Stimulated activated CD8-positive, alpha-beta memory T cell treated with anti-CD3 and anti-CD28 coated beads, Interleukin-4, amount 100 ng/mL, for 1 hour (primary cell): Measurements from ENCODE around the gene ADAM15.

Experiments used
- DNase-seq, 2 donors: peaks; one replicate each; pipeline ENCODE4 v3.0.0-alpha.2; 2020; ENCODE audit warnings: low read depth in 2 of 2, low spot score in 1 of 2

Gene ADAM15

DNA sequence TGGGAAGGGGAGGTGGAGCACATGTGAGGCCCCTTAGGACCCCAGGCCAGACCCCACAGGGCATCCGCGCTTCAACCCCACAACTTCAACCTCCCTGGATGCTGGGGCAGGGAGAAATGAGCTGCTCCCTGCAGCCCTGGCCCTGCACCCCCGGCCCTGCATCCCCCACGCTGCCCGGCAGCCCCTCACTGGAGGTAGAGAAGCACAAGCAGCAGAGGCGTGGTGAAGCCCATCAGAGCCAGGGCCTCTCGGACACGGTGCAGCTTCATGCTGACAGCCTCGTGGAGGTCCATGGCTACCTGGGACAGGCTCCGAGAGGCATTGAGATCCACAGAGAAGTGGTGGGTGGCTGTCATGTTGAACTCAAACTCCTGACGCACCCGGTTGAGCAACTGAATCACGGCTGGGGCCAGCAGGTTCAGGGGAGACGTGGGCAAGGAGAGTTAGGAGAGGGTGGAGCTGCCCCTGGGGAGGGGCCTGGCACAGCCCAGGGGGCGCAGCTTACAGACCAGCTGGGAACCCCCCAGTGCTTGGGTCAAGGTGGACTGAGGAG is 20.8 kb upstream of the ADAM15 start:
- no peak for DNase-seq

DNA sequence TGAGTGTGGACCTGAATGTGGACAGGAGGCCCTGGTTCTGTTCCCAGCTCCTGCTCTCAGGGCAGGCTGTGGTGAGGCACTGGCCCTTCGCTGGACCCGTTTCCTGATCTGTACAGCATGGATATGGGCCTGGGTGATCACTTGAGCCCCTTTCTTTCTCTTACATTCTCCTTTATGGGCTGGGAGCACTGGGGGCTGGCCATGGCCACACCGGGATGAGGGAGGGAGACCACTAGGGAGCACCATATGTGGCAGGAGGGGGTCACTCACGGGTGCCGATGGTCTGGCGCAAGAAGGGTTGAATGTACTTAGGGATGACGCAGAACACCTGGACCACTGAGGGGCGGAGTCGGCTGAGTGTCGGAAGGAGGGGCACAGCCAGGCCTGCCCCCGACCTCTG is 20.2 kb upstream of the ADAM15 start:
- DNase-seq, result no peak

GRCh38 chr1:155032886-155033285 is 18.2 kb upstream of the ADAM15 start:
- no peak for DNase-seq

GRCh38 chr1:155033524-155033923 is 17.6 kb upstream of the ADAM15 start, which contains the start of the genes DCST1 and DCST2:
DCST1 (plus strand) TSS chr1:155033824; CDS start chr1:155034037, 213 bp downstream.
DCST2 (minus strand) TSS chr1:155033781; CDS start chr1:155033701, 80 bp downstream.
- no peak for DNase-seq

DNA sequence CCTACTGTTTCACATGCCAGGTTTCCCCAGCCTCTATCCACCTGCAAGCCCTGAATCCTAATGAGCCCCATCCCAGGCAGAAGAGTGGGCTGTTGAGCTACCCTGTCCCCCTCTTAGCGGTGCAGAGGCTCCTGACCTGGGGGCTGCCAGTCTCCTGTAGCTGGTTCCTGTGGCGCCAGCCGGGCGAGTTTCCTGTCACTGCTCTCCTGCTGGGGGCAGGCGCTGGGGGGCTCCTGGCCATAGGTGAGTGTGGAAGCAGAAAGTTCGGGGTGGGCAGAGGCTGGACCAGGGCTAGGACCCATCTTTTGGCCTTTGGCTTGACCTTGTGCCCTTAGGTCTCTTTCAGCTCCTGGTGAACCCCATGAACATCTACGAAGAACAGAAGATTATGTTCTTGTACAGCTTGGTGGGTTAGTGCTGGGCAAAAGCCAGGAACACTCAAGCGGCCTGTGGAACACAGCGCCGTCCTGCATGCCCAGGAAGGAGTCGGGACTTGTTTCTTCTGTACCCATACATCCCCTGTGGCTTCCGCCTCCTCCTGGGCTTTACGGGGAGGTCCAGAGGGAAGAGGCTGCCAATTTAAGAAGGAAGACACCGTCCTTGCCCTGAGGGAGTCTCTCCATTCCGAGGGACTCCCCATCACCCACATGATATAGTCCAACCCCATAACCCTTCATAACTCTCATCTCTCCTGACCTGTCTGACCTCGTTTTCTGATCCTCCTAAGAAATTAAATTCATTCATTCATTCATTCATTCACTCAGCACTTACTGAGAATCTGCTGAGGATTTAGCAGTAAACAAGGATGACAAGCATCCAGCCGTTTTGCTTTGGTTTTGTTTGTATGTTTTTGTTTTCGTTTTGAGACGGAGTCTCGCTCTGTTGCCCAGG is 16.6 kb upstream of the ADAM15 start:
- no peak for DNase-seq

DNA sequence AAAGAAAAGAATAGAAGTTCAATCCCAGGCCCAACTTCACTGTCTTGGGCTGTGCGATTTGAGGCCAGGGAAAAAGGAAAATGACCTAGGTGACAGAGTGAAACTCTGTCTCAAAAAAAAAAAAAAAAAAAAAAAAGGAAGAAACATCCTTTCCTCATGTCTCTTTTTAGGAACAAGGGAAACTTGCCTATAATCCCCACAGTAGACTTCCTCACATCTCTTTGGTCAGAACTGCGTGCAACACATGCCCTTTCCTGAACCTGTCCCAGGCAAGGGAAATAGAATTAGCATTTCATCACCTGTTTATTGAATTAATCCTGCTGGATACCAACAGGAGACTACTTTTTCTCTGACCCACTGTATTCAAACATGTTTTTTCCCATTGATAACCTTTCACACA is 15.2 kb upstream of the ADAM15 start:
- no peak for DNase-seq

DNA sequence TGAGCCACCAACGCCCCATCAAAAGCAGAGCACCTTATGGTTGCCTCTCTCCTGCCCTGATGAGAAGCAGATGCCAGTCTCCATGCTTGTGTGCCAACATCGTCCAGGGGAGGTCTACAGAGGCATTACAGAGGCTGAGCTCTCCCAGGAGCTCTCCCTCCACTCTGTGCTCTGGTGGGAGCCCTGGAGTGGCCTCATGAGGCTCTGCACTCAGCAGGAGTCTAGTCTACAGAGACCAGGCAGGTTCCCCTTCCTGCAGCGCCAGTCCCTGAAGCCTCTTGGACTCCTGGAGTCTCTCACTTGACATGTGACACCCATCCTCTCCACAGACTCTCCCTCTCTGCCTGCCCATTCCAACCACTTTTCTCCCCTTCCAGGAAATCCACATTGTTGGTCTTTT is 14.1 kb upstream of the ADAM15 start:
- DNase-seq, result no peak

GRCh38 chr1:155037851-155038441 is 13.2 kb upstream of the ADAM15 start:
- no peak for DNase-seq

DNA sequence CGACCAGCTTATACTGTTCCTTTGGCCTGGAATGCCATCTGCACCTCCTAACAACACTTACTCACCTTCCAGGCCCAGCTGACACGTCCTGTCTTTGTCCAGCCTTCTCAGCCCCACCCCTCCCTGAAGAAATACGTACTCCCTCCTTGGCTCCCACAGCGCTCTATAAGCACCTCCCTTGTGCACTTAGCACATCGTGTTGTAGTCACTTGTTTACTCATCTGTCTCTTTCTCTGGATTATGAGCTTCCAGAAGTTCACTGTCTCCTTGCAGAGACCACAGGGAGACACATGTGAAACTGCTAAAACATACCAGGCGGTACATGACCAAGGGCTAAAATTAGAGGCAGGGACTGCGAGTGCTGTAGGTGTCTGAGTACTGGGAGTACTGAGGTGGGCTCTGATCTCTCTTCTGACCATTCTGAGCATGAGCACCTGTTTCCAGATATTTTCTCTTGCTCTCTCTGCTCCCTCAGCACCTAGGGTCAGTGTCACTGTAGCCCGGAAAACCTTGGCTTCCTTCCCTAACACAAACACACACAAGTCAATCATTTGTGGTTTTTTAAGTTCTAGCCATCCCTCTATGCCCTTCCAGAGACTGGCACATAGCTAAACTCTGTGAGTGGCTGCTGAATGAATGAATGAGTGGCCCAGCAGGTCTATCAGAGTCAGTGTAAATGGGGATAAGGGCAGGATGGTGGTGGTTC is 12.4 kb upstream of the ADAM15 start:
- DNase-seq, result no peak

- DNase-seq, result no peak
Measured at GRCh38 chr1:155039308-155039669, 11.8 kb upstream of the ADAM15 start.

DNA sequence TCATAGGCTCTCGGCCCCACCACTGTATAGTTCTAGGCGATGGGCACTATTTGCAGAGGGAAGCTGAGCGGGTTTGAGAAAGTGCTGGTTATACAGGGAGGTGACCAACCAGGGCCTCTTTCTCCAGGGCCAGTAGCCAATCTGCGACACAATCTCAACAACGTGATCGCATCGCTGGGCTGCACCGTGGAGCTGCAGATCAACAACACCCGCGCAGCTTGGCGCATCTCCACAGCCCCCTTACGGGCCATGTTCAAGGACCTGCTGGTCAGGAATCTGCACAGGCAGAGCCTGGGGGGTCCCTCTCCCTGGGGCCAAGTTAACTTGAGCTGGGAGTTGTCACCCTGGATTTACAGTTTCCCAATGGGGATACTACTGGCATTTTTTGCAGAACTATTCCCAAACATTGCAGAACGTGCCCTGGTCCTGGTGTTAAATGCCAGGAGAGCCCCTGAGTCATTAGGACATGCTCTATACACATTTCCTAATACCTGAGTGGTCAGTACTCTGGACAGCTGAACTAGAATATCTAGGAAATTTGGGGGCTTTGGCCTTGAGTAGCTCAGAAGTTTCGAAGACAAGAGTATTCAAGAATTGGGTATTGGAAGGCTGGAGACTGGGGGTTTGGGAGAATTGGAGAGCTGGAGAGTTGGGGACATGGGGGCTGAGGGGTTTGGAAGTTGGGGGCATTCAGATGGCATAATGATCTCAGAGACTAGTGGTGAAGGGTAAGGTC is 10.6 kb upstream of the ADAM15 start:
- DNase-seq, result no peak

DNA sequence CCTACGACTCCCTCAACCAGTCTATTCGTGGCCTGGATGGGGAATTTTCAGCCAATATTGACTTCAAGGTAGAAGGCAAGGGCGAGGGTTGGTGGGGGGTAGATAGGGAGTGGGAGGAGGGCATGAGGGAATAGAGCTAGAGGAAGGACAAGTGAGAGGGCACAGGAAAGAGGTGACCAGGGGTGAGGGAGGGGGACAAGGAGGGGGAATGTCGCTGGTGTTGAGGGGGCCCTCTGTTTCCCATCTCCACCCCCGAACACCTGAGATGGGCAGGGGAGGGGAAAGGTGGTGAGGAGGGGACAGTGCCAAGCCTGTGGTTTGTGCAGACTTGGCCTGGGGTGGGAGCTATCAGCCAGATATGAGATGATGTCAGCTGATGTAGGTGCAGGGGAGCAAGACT is 8.3 kb upstream of the ADAM15 start:
- DNase-seq, result no peak

DNA sequence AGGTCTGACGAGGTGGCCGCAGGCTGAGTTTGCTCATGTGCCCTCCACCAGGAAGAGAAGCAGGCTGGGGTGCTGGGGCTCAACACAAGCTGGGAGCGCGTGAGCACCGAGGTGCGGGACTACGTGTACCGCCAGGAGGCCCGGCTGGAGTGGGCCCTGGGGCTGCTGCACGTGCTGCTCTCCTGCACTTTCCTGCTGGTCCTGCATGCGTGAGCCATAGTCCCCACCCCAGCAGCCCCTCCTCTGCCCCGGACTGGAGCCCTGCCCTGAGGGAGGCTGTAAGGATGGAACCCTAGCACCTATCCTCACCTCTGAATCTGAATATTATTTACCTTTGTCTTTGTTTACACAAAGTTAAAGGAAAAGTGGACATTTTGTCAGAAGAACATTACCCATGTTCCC is 7.8 kb upstream of the ADAM15 start:
- DNase-seq, result no peak

GRCh38 chr1:155043793-155044192 is 7.3 kb upstream of the ADAM15 start:
- DNase-seq, result no peak

DNA sequence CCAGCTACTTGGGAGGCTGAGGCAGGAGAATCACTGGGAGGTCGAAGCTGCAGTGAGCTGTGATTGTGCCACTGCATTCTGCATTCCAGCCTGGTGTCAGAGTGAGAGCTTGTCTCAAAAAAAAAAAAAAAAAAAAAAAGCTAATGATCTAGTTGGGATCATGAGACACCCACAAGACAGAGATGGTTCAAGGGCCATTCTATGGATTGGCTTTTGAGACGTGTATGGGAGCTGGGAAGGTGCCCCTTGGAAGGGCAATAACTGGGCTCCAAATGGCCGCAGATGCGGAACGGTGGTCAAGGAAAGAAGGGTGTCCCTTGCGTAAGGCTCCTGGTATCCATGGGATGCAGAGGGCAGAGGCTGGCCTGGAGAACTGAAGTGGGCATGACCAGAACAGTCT is 6.8 kb upstream of the ADAM15 start:
- DNase-seq, result no peak

GRCh38 chr1:155044812-155045657 is 6.1 kb upstream of the ADAM15 start:
- DNase-seq, result no peak

- no peak for DNase-seq
Measured at GRCh38 chr1:155048449-155049334, 2.4 kb upstream of the ADAM15 start.

- no peak for DNase-seq
Measured at GRCh38 chr1:155049651-155050559, 1.2 kb upstream of the ADAM15 start.
